ENCODE data around the gene MST1. TPM values are rescaled to one million over a fixed set of nuclear protein-coding genes. Genes with fewer than 3 reads are reported as not detected.

MST1 gene
- total and polyA plus RNA-seq, 2 of the 8 experiments (the other 6 are each of a cell fraction or from before 2014, with no cell fraction given) = 6.2 to 9.5 TPM

- TF ChIP-seq CHD7 (IDR thresholded peaks at IDR 0.05; ENCODE audit: insufficient replicate concordance, low read length) (no peak), HDAC2 (IDR thresholded peaks at IDR 0.05; ENCODE audit: borderline replicate concordance in 1 of 2, low read depth in 2 of 2, low read length in 2 of 2) (no peak), CHD1 (IDR thresholded peaks at IDR 0.05; ENCODE audit: low read depth, low read length) (no peak)
Observed at GRCh38 chr3:49722896-49723295, 33.6 kb upstream of the MST1 start (continued).
